Upper lobe of right lung (tissue), 1 donor: ENCODE results near the gene PPP2R5C. TPM values are rescaled to one million over a fixed set of nuclear protein-coding genes. Genes with fewer than 3 reads are reported as not detected.

Experiments
- ATAC-seq: fragments of 200-7000 bp; cut with Tn5 transposase; one replicate; pipeline ENCODE4 v1.9.1; 2020; ENCODE audit warnings: mild to moderate bottlenecking, moderate library complexity
- DNase-seq: peaks from one replicate; pipeline ENCODE4 v3.0.0-alpha.2; 2020
- H3K27ac ChIP-seq: fragments of 200-600 bp; one replicate; pipeline ENCODE4 v1.8.0; 2022
- H3K27me3 ChIP-seq: fragments of 200-600 bp; one replicate; pipeline ENCODE4 v1.8.0; 2022; ENCODE audit warnings: mild to moderate bottlenecking
- H3K36me3 ChIP-seq: fragments of 200-600 bp; one replicate; pipeline ENCODE4 v1.8.0; 2022
- H3K4me1 ChIP-seq: fragments of 200-600 bp; one replicate; pipeline ENCODE4 v1.8.0; 2022
- H3K4me3 ChIP-seq: fragments of 200-600 bp; one replicate; pipeline ENCODE4 v1.8.0; 2022; ENCODE audit warnings: mild to moderate bottlenecking
- H3K9me3 ChIP-seq: fragments of 200-600 bp; one replicate; pipeline ENCODE4 v1.8.0; 2022
- intact Hi-C: fragments of 100-400 bp; cut with DNase I; formaldehyde crosslinking; loops from one replicate; pipeline ENCODE4 v1.11.0; 2022
- total RNA-seq: library from RNA; stranded (reverse); fragmentation: NEBNext Ultra II Directional; extraction: Animal tissue kit (Norgen Biotek cat#: 25700); gene quantifications from one replicate; pipeline ENCODE4 v1.2.1, GENCODE V29; 2021
- TF ChIP-seq, protein P1 (sequence below): fragments of 200-600 bp; IDR thresholded peaks from one replicate; pipeline ENCODE4 v1.8.0; 2022; ENCODE audit warnings: antibody characterized with exemption
- donor health status: DM: no; HTN: yes; CAD: no; lungs with severe emphysema.

Gene PPP2R5C
- total RNA-seq, 1 donor from 2014 or later = 165 TPM

- no peaks in the 10 kb centered on the region for H3K4me1 ChIP-seq
- no peaks in the 10 kb centered on the region for H3K27me3 ChIP-seq
- TF ChIP-seq, protein P1, sequence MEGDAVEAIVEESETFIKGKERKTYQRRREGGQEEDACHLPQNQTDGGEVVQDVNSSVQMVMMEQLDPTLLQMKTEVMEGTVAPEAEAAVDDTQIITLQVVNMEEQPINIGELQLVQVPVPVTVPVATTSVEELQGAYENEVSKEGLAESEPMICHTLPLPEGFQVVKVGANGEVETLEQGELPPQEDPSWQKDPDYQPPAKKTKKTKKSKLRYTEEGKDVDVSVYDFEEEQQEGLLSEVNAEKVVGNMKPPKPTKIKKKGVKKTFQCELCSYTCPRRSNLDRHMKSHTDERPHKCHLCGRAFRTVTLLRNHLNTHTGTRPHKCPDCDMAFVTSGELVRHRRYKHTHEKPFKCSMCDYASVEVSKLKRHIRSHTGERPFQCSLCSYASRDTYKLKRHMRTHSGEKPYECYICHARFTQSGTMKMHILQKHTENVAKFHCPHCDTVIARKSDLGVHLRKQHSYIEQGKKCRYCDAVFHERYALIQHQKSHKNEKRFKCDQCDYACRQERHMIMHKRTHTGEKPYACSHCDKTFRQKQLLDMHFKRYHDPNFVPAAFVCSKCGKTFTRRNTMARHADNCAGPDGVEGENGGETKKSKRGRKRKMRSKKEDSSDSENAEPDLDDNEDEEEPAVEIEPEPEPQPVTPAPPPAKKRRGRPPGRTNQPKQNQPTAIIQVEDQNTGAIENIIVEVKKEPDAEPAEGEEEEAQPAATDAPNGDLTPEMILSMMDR = no peak
- ATAC-seq (peak; percentile 33), DNase-seq (no peak)
- H3K27ac ChIP-seq = no peak overlapping the region
- H3K9me3 ChIP-seq = no peaks in the 10 kb centered on the region
- intact Hi-C loops = no loop called here
- no peak overlapping the region for H3K4me3 ChIP-seq
- H3K36me3 ChIP-seq = peaks cover 53% of the 10 kb centered on the region
These were observed 156.0 kb downstream of the PPP2R5C start for GRCh38 chr14:101917413-101918017.

DNA sequence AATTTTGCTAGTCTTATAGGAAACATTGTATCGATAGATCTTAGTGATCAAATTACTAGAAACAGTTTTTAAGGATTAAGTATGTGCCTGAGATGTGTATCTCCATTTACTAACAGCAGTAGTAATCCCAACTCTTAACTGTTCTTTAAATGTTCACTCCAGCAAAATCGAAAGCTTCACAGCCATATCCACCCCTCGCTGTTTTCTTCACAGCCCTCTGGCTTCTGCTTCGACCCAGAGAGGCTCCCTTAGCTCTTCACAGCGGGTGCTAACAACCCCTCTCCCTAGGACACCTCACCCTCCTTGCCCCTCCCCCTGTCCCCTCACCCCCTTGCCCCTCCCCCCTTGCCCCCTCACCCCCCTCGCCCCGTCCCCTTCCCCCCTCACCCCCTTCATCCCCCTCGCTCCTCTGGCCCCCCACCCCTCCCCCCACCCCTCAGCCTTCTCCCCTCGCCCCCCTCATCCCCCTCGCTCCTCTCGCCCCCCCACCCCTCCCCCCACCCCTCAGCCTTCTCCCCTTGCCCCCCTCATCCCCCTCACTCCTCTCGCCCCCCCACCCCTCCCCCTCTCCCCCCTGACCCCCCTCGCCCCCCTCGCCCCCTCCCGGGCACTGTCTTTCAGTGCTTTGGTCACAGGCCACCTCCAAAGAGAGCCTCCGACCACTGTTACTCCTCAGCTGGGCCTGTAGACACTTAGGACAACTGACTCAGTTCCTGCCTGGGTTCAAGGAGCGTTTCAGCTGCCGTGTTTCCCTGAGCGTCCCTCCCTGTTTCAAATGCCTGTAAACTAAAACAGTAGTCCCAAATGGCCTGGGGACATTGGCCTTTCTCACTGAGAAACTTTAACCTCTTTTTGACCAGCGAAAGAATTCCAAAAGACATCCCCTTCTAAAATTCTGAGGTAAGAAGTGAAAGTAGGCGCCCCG is 156.8 kb downstream of the PPP2R5C start:
- H3K4me1 ChIP-seq = no peaks in the 10 kb centered on the region
- H3K27ac ChIP-seq = no peak overlapping the region
- no peak overlapping the region for H3K4me3 ChIP-seq
- peaks cover 53% of the 10 kb centered on the region for H3K36me3 ChIP-seq
- intact Hi-C loops = no loop called here
- no peaks in the 10 kb centered on the region for H3K9me3 ChIP-seq
- DNase-seq (no peak), ATAC-seq (no peak)
- H3K27me3 ChIP-seq = no peaks in the 10 kb centered on the region
- TF ChIP-seq, protein P1 = no peak

DNA sequence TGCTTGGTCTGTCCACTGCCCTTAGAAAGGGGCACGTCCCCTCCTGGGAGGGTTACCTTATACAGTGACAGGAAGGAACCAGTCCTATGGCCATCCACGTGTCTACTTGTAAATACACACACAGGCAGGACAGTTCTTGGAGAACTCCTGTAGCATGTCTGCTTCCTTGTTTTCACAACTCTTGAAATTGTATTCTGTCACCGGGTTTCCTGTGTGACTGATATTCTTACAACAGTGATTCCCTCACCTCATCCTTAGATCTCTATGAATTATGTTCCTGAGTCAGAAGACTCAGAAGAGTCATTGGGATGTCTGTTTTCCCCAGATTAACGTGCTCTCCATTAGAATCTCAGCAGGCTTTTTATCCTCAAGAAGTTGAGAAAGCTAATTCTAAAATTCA is 158.8 kb downstream of the PPP2R5C start:
- Histone ChIP-seq H3K4me3 (no peak overlapping the region), H3K4me1 (no peaks in the 10 kb centered on the region), H3K27ac (no peak overlapping the region), H3K36me3 (peaks cover 43% of the 10 kb centered on the region), H3K9me3 (no peaks in the 10 kb centered on the region), H3K27me3 (no peaks in the 10 kb centered on the region)
- ATAC-seq (no peak), DNase-seq (no peak)
- intact Hi-C loops = no loop called here
- TF ChIP-seq, protein P1 = no peak

DNA sequence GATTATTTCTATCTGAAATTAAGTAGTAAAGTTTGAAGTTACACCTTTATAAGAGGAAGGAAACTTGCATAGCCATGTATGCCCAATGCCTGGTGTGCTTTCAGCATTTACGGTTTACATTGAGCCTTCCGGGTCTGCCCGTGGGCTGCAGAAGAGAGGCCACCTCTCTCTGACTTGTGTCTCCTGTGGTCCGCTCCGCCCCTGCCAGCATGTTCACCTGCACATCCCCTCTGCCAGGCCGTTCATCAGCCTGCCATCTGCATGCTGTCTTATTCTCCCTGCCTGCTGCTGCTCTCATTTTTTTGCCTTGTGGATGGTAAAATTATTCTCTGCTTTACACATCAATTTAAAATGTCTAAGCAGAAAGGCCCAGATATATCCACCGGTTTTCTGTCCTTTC is 161.4 kb downstream of the PPP2R5C start:
- Histone ChIP-seq H3K36me3 (peaks cover 54% of the 10 kb centered on the region), H3K4me1 (no peaks in the 10 kb centered on the region), H3K9me3 (no peaks in the 10 kb centered on the region), H3K27me3 (no peaks in the 10 kb centered on the region), H3K27ac (no peak overlapping the region), H3K4me3 (no peak overlapping the region)
- no peak for ATAC-seq
- TF ChIP-seq, protein P1 = no peak
- intact Hi-C loops = no loop called here
- no peak for DNase-seq

DNA sequence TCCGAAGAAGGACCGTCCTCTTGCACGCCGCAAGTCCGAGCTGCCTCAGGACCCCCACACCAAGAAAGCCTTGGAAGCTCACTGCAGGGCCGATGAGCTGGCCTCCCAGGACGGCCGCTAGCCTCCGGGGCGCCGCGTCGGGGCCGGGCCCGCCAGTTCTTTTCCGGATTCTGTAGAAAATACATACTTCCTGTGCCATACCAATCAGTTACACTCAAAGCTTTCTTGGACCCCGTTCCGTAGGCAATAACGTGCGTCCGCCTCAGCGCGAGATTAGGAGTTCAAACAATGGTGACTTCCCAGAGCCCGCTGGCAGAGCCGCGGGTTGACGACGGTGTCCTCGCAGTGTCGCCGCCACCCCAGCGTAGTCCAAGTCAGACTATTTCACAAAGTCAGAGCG is 163.6 kb downstream of the PPP2R5C start:
- ATAC-seq = no peak
- Histone ChIP-seq H3K4me1 (no peaks in the 10 kb centered on the region), H3K27me3 (no peaks in the 10 kb centered on the region), H3K4me3 (no peak overlapping the region), H3K9me3 (no peaks in the 10 kb centered on the region), H3K36me3 (peaks cover 52% of the 10 kb centered on the region), H3K27ac (no peak overlapping the region)
- TF ChIP-seq, protein P1 = no peak
- intact Hi-C loops = no loop called here
- DNase-seq = no peak
